Stimulated activated CD8-positive, alpha-beta memory T cell treated with anti-CD3 and anti-CD28 coated beads, Interleukin-12 subunit alpha, Interleukin-12 subunit beta, amount 100 ng/mL, for 4 hours (primary cell): ENCODE data around the gene CELA3A.
"Not testable (repeated sequence)": the region's sequence is repeated elsewhere in the genome, so short reads cannot be mapped to it uniquely, and the experiment has no call there.

Experiments
- DNase-seq: peaks from one replicate; pipeline ENCODE4 v3.0.0-alpha.2; 2020; ENCODE audit warnings: low read depth

The CELA3A gene

GRCh38 chr1:22001409-22001808 is at the start of gene CELA3A:
CELA3A (plus strand) TSS chr1:22001657; CDS start chr1:22001675, 18 bp downstream.
- no peak for DNase-seq

GRCh38 chr1:21952786-21953520 is 48.5 kb upstream of the CELA3A start:
- no peak for DNase-seq

- DNase-seq: no peak
Measured at GRCh38 chr1:21955058-21955457, 46.4 kb upstream of the CELA3A start.

DNA sequence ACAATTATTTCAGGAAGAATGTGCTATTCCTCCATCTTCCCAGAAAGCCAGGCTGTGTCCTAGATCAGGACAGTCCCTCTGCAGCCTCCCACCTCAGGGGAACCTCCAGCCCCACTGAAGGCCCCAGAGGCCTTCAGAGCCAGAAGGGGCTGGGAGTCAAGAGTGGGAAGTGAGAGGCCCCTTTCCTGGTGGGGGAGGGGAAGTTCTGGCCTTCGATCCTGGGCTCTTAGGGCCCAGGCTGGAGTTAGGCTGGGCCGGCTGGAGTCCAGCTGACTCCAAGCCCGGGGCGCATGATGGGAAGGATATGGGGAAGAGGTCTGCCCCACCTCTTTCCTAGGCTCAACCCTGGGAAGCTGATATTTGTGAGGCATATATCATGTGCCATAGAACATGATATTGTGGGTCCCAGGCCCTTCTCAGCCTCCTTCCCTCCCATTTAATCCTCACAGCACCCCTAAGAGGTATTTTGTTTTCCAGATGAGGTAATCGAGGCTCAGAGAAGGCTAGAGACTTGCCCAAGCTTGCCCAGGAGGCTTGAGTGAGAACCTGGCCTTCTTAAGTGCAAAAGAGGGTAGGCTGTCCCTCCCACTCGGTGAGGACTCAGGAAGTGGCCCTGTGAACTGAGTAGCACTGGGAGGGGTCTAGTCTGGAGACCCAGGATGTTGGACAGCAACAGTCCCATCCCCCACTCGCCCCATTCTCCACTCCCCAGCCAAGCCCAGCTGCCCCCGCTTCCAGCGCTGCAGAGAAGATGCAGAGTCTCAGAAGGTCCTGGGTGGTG is 45.8 kb upstream of the CELA3A start:
- DNase-seq: no peak

- peak; percentile 34 for DNase-seq
Measured at GRCh38 chr1:21956720-21957552, 44.5 kb upstream of the CELA3A start.

DNA sequence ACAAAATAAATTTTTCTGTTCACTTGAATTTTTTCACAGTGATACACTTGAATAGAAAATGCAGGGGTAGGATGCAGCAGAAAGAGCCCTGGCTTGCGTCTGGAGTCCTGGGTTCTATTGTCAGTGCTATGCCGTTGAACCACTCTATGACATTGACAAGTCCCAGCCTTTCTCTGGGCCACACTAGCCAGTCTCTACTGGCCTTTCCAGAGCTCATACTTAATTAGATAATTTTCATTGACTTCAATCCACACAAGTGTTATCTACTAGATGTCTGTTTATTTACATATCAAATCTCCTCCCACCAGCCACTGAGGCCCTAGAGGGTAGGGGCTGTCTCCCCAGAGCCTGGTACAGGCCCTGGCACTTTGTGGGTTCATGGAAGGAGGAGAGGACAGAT is 40.1 kb upstream of the CELA3A start:
- no peak for DNase-seq

GRCh38 chr1:21961799-21962198 is 39.7 kb upstream of the CELA3A start:
- DNase-seq: no peak

- DNase-seq: peak; percentile 56
Measured at GRCh38 chr1:21963477-21964217, 37.8 kb upstream of the CELA3A start.

- no peak for DNase-seq
Measured at GRCh38 chr1:21966247-21967000, 35.0 kb upstream of the CELA3A start.

DNA sequence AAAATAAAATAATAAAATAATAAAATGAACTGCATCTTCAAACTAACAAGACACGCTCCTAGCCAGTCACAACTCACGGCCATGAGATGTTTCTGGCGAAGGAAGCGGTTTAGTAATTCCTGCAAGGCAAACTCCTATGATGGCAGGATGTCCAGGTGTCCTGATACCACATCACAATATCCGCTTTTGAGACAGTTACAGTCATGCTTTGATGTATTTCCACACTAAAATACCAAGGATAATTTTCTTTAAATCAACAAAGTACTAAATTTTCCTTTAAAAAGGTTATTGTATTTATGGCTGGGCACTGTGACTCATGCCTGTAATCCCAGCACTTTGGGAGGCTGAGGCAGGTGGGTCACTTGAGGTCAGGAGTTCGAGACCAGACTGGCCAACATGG is 34.2 kb upstream of the CELA3A start:
- DNase-seq: not testable (repeated sequence)

DNA sequence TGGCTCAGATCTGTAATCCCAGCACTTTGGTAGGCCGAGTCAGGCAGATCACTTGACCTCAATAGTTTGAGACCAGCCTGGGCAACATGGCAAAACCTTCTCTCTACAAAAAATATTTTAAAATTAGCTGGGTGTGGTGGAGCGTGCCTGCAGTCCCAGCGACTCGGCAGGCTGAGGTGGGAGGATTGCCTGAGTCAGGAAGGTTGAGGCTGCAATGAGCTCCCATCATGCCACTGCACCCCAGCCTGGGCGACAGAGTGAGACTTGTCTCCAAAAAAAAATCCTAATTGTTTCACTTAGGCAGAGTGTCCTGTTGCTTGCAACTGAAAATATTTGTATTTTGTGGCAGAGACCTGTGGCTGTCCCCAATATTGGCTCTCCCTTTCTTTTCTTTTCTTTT is 32.4 kb upstream of the CELA3A start:
- not testable (repeated sequence) for DNase-seq

DNA sequence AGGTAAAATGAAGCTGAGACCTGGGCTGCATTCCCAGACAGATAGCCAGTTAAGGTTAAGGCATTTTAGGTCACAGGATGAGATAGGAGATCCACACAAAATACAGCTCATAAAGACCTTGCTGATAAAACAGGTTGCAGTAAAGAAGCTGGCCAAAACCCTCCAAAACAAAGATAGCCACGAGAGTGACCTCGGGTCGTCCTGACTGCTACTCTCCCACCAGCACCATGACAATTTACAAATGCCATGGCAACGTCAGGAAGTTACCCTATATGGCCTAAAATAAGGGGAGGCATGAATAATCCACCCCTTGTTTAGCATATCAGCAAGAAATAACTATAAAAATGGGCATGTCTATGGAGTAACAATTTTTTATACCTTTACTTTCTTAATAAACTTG is 30.9 kb upstream of the CELA3A start:
- not testable (repeated sequence) for DNase-seq

GRCh38 chr1:21972973-21973441 is 28.4 kb upstream of the CELA3A start:
- DNase-seq: not testable (repeated sequence)

DNA sequence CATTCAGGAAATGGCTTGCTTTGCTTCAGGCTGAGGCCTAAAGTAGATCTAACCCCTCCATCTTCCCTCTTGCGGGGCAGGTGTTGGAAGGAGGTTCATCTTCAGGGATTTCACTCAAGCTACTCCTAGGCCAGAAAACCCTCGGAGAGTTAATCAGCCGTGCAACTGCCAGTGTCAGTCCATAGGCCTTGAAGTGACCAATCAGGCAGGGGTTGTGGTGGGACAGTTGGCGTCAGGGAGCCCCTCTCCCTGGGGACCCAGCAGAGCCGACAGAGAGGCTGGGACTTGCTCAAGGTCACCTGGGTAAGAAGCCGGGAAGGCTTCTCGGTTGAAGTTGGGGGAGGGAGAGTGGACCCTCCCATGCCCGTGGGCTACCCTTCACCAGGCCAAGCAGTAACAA is 27.5 kb upstream of the CELA3A start:
- DNase-seq: not testable (repeated sequence)

DNA sequence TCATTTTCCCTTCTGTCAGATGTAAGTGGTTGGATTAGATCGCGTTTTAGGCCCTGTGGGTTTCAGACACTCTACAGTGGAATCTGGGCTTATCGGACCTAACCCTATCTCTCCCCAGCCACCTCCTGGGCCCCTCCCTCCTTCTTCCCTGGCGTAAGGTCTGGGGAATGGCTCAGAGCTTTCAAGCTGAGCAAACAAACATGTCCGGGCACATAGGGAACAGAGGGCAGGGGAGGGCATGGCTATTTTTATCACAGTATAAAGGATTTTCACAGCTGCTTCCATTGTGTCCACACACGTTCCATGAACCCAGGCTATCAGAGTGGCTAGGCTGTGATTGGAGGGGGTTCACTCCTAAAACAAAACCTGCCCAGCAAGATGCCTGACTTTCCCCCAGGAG is 26.8 kb upstream of the CELA3A start:
- DNase-seq: not testable (repeated sequence)

DNA sequence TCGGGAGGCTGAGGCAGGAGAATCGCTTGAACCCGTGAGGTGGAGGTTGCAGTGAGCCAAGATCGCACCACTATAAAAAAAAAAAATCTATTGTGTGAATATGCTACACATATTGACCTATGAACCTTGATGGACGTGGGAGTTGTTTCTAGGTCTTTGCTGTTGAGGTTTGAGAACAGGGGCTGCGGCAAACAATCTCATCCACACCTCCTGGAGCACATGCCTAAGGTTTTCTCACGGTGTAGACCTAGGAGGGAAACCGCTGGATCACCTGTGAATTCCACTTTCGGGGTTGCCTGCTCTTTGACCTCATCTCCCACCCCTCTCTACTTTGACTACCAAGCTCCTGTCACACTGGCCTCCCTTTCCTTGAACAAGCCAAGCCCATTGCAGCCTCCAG is 26.2 kb upstream of the CELA3A start:
- DNase-seq: not testable (repeated sequence)

- DNase-seq: not testable (repeated sequence)
Measured at GRCh38 chr1:21976703-21977239, 24.7 kb upstream of the CELA3A start, which contains the start of gene CELA3B. CELA3B (plus strand) TSS chr1:21977022; CDS start chr1:21977040, 18 bp downstream.

- not testable (repeated sequence) for DNase-seq
Measured at GRCh38 chr1:21978209-21978608, 23.2 kb upstream of the CELA3A start.

DNA sequence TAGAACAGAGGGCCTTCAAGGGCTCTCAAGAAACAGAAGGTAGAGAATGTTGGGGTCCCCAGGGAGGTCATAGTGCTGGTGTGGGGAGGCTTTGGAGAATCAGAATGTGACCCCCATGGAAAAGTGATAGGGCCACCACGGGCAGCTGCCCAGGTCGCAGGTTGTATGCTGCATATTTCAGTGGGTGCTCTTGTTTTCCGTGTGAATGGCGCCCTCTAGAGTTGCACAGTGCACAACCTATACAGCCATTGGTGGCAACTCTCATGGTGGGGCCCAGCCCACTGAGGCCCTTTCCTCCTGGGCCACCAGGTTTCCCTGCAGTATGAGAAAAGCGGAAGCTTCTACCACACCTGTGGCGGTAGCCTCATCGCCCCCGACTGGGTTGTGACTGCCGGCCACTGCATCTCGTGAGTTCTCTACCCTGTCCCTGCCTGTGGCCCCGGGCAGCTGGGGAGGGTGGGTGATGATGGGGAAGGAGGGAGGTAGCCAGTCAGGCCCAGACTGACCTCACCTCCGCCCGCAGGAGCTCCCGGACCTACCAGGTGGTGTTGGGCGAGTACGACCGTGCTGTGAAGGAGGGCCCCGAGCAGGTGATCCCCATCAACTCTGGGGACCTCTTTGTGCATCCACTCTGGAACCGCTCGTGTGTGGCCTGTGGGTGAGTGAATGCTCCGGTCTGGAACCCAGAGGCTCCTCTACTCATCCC is 20.8 kb upstream of the CELA3A start:
- DNase-seq: not testable (repeated sequence)

DNA sequence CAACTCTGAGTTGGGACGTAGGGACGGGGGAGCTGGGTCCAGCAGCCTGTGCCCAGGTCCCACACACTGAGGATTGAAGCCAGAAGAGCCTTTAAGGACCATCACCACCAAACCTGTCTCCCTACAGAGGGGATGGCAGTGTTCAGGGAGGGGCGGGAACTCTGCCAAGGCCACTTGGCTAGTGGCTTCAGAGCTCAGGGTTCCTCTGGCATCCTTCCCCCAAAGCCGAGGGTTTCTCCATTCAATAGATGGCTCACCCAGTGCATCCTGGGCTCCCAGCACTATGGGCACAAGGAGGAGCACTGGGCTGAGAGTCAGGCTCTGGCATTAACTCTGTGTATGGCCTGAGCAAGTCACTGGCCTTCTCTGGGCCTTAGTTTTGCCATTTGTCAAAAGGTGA is 20.2 kb upstream of the CELA3A start:
- not testable (repeated sequence) for DNase-seq
